Fibroblast of villous mesenchyme (primary cell): ENCODE results near the gene FOXRED2. TPM values are rescaled to one million over a fixed set of nuclear protein-coding genes. Genes with fewer than 3 reads are reported as not detected.

Experiments used
- DNase-seq: peaks from one replicate; pipeline ENCODE4 v3.0.0-alpha.2; 2010; ENCODE audit warnings: low read depth
- H3K4me3 ChIP-seq: 2 replicates; pipeline ENCODE4 v1.5.1; 2011; ENCODE audit warnings: low read depth, mild to moderate bottlenecking, low read length
- CTCF ChIP-seq: IDR thresholded peaks from 2 replicates; pipeline ENCODE4 v1.5.1; 2012; ENCODE audit warnings: low read depth, mild to moderate bottlenecking, low read length; ENCODE audit not compliant: insufficient read depth
- total RNA-seq: library from RNA; depleted of rRNA; stranded (reverse); fragments of >200 nt; gene quantifications from 2 replicates; pipeline ENCODE4 v1.2.3, GENCODE V29; 2012

FOXRED2 gene
- total RNA-seq, 1 donor = 10.4 TPM

- DNase-seq = peak; percentile 47
- H3K4me3 ChIP-seq = no peak overlapping the region
- no peak for TF ChIP-seq CTCF
Measured at GRCh38 chr22:36546932-36547331, 40.1 kb upstream of the FOXRED2 start.

DNA sequence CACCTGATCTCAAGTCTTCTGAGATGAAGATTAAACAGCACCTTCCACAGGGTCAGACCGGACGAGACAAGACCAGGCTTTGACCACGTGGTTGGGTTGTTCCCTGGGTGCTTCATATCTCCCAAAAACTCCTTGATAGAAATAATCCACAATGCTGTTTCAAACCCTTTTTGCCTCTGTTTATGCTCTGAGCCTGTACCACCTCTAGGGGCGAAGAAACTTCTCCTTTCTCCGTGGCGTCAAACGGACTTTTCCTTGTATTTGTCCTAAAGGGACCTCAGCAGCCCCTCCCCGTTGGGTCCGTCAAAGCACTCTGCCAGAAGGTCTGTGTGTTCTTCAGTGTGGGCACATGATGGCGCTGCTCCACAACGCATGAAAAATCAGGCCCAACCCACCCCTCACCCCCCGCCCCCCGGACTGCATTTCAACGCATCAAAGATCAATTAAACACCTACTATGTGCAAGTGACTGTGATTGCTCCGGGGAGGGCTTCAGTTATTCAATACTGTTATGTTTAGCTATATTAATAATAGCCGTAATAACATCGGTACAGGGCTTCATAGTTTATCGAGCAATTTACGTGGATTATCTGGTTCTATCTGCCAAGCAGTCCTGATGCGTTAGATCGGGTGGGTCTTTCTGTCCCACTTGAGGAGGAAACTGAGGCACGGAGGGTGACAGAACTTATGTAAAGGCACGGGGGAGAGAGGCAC lies 39.4 kb upstream of the FOXRED2 start:
- H3K4me3 ChIP-seq = no peak overlapping the region
- DNase-seq = peak; percentile 58
- TF ChIP-seq CTCF = peak; percentile 58

GRCh38 chr22:36544107-36544620 lies 37.3 kb upstream of the FOXRED2 start:
- no peak overlapping the region for H3K4me3 ChIP-seq
- TF ChIP-seq CTCF = no peak
- DNase-seq = no peak

GRCh38 chr22:36541831-36542411 lies 35.1 kb upstream of the FOXRED2 start:
- no peak overlapping the region for H3K4me3 ChIP-seq
- peak; percentile 69 for DNase-seq
- no peak for TF ChIP-seq CTCF

GRCh38 chr22:36540867-36541642 lies 34.2 kb upstream of the FOXRED2 start:
- no peak for DNase-seq
- no peak for TF ChIP-seq CTCF
- H3K4me3 ChIP-seq = no peak overlapping the region

- DNase-seq = no peak
- no peak overlapping the region for H3K4me3 ChIP-seq
- TF ChIP-seq CTCF = no peak
Measured at GRCh38 chr22:36538529-36538928, 31.7 kb upstream of the FOXRED2 start.
